HEK293 (cell line): ENCODE data around the gene JAKMIP1.

ENCODE experiments used
- CTCF ChIA-PET: fragments of 350-600 bp; formaldehyde crosslinking; extraction: SDS; loops from one replicate; lab custom pipeline; 2021; ENCODE audit warnings: antibody characterized with exemption; lab: Yijun Ruan, JAX
- POLR2A ChIA-PET: fragments of 300-600 bp; formaldehyde crosslinking; extraction: SDS; loops from one replicate; lab custom pipeline; 2020; ENCODE audit warnings: antibody characterized with exemption, inconsistent platforms; lab: Yijun Ruan, JAX
- H3K27ac ChIP-seq: fragments of 200-500 bp; sonication (Bioruptor generic); 2 replicates; pipeline ENCODE4 v1.5.1; 2014; ENCODE audit warnings: low read depth, low read length, control low read depth, inconsistent platforms; ENCODE audit errors: extremely low read depth
- H3K36me3 ChIP-seq, 2 experiments: fragments of 200-500 bp in 1 of 2; sonication (Bioruptor generic) in 1 of 2; 1 replicate in 1 of 2; 2 replicates in 1 of 2; pipeline ENCODE4 v1.5.1; 2014 to 2017; ENCODE audit warnings: inconsistent platforms in 2 of 2, low read length in 2 of 2; ENCODE audit not compliant: control insufficient read depth in 2 of 2, insufficient read depth in 1 of 2
- H3K4me1 ChIP-seq: fragments of 200-500 bp; sonication (Bioruptor generic); 2 replicates; pipeline ENCODE4 v1.5.1; 2014; ENCODE audit warnings: mild to moderate bottlenecking, low read length, inconsistent platforms; ENCODE audit not compliant: control insufficient read depth, insufficient read depth
- H3K4me3 ChIP-seq: 2 replicates; pipeline ENCODE4 v1.5.1; 2011; ENCODE audit warnings: low read depth, mild to moderate bottlenecking, control low read depth, low read length, moderate library complexity
- H3K9me3 ChIP-seq: fragments of 200-500 bp; sonication (Bioruptor generic); 2 replicates; pipeline ENCODE4 v1.5.1; 2014; ENCODE audit warnings: low read depth, low read length, inconsistent platforms; ENCODE audit not compliant: control insufficient read depth, insufficient read depth
- GLI4 ChIP-seq: fragments of 450-650 bp; formaldehyde crosslinking; IDR thresholded peaks from 2 replicates; pipeline ENCODE4 v1.5.1; 2016; ENCODE audit warnings: missing biosample characterization, missing genetic modification characterization
- KLF7 ChIP-seq: fragments of 450-650 bp; formaldehyde crosslinking; IDR thresholded peaks from 2 replicates; pipeline ENCODE4 v1.5.1; 2016; ENCODE audit warnings: missing biosample characterization, missing genetic modification characterization, borderline replicate concordance
- KLF8 ChIP-seq: fragments of 450-650 bp; formaldehyde crosslinking; IDR thresholded peaks from 2 replicates; pipeline ENCODE4 v1.5.1; 2016; ENCODE audit warnings: missing biosample characterization, missing genetic modification characterization
- MEIS1 ChIP-seq: sonication (generic); formaldehyde crosslinking; IDR thresholded peaks from 2 replicates; pipeline ENCODE4 v1.8.1; 2022; ENCODE audit warnings: missing genetic modification reagents, mild to moderate bottlenecking, borderline replicate concordance
- MZF1 ChIP-seq: fragments of 450-650 bp; formaldehyde crosslinking; IDR thresholded peaks from 2 replicates; pipeline ENCODE4 v1.5.1; 2017; ENCODE audit warnings: missing biosample characterization, missing genetic modification characterization, borderline replicate concordance
- SP2 ChIP-seq: fragments of 450-650 bp; formaldehyde crosslinking; IDR thresholded peaks from 2 replicates; pipeline ENCODE4 v1.5.1; 2016; ENCODE audit warnings: missing biosample characterization, missing genetic modification characterization
- TCF7L2 ChIP-seq: IDR thresholded peaks from 2 replicates; pipeline ENCODE4 v1.6.1; 2011; ENCODE audit warnings: low read depth, mild to moderate bottlenecking, inconsistent platforms, low read length, moderate library complexity, borderline replicate concordance
- ZBTB1 ChIP-seq: fragments of 450-650 bp; formaldehyde crosslinking; IDR thresholded peaks from 2 replicates; pipeline ENCODE4 v1.5.1; 2016; ENCODE audit warnings: missing biosample characterization, missing genetic modification characterization
- ZBTB20 ChIP-seq: fragments of 450-650 bp; formaldehyde crosslinking; IDR thresholded peaks from 2 replicates; pipeline ENCODE4 v1.5.1; 2016; ENCODE audit warnings: missing biosample characterization, missing genetic modification characterization
- ZBTB7A ChIP-seq: fragments of 450-650 bp; formaldehyde crosslinking; IDR thresholded peaks from 2 replicates; pipeline ENCODE4 v1.5.1; 2016; ENCODE audit warnings: low read depth, missing biosample characterization, missing genetic modification characterization
- ZNF121 ChIP-seq: fragments of 450-650 bp; formaldehyde crosslinking; IDR thresholded peaks from 2 replicates; pipeline ENCODE4 v1.5.1; 2016; ENCODE audit warnings: missing biosample characterization, missing genetic modification characterization
- ZNF175 ChIP-seq: fragments of 450-650 bp; formaldehyde crosslinking; IDR thresholded peaks from 2 replicates; pipeline ENCODE4 v1.5.1; 2016; ENCODE audit warnings: missing biosample characterization, missing genetic modification characterization
- ZNF248 ChIP-seq: fragments of 450-650 bp; formaldehyde crosslinking; IDR thresholded peaks from 2 replicates; pipeline ENCODE4 v1.5.1; 2017; ENCODE audit warnings: missing biosample characterization, missing genetic modification characterization
- ZNF341 ChIP-seq: fragments of 450-650 bp; formaldehyde crosslinking; IDR thresholded peaks from 2 replicates; pipeline ENCODE4; 2016; ENCODE audit warnings: low read depth, missing biosample characterization, missing genetic modification characterization
- ZNF37A ChIP-seq: fragments of 450-650 bp; IDR thresholded peaks from 2 replicates; pipeline ENCODE4 v1.5.1; 2018; ENCODE audit warnings: missing biosample characterization, missing genetic modification characterization
- ZNF426 ChIP-seq: fragments of 450-650 bp; formaldehyde crosslinking; IDR thresholded peaks from 2 replicates; pipeline ENCODE4 v1.5.1; 2017; ENCODE audit warnings: missing biosample characterization, missing genetic modification characterization, mild to moderate bottlenecking, inconsistent platforms, moderate library complexity
- ZNF529 ChIP-seq: fragments of 450-650 bp; formaldehyde crosslinking; IDR thresholded peaks from 2 replicates; pipeline ENCODE4 v1.5.1; 2017; ENCODE audit warnings: missing genetic modification characterization, missing biosample characterization; ENCODE audit not compliant: insufficient replicate concordance
- ZNF600 ChIP-seq: fragments of 450-650 bp; formaldehyde crosslinking; IDR thresholded peaks from 2 replicates; pipeline ENCODE4 v1.5.1; 2016; ENCODE audit warnings: missing biosample characterization, missing genetic modification characterization
- ZNF707 ChIP-seq: fragments of 450-650 bp; formaldehyde crosslinking; IDR thresholded peaks from 2 replicates; pipeline ENCODE4 v1.5.1; 2016; ENCODE audit warnings: missing biosample characterization, missing genetic modification characterization
- ZNF776 ChIP-seq: fragments of 450-650 bp; formaldehyde crosslinking; IDR thresholded peaks from 2 replicates; pipeline ENCODE4 v1.5.0; 2017; ENCODE audit warnings: missing biosample characterization, missing genetic modification characterization, borderline replicate concordance
- TF ChIP-seq, protein P1 (sequence below): fragments of 450-650 bp; formaldehyde crosslinking; IDR thresholded peaks from 2 replicates; pipeline ENCODE4; 2016; ENCODE audit warnings: missing biosample characterization, missing genetic modification characterization
- TF ChIP-seq, protein P2 (sequence below): fragments of 450-650 bp; formaldehyde crosslinking; IDR thresholded peaks from 2 replicates; pipeline ENCODE4 v1.5.1; 2016; ENCODE audit warnings: missing biosample characterization, missing genetic modification characterization
- TF ChIP-seq, protein P3 (sequence below): fragments of 450-650 bp; formaldehyde crosslinking; IDR thresholded peaks from 2 replicates; pipeline ENCODE4 v1.5.1; 2017; ENCODE audit warnings: missing biosample characterization, missing genetic modification characterization
- TF ChIP-seq, protein P4 (sequence below): fragments of 450-650 bp; formaldehyde crosslinking; IDR thresholded peaks from 2 replicates; pipeline ENCODE4 v1.5.1; 2016; ENCODE audit warnings: missing biosample characterization, missing genetic modification characterization
- TF ChIP-seq, protein P5 (sequence below): fragments of 450-650 bp; formaldehyde crosslinking; IDR thresholded peaks from 2 replicates; pipeline ENCODE4 v1.5.1; 2016; ENCODE audit warnings: missing biosample characterization, missing genetic modification characterization

The JAKMIP1 gene

DNA sequence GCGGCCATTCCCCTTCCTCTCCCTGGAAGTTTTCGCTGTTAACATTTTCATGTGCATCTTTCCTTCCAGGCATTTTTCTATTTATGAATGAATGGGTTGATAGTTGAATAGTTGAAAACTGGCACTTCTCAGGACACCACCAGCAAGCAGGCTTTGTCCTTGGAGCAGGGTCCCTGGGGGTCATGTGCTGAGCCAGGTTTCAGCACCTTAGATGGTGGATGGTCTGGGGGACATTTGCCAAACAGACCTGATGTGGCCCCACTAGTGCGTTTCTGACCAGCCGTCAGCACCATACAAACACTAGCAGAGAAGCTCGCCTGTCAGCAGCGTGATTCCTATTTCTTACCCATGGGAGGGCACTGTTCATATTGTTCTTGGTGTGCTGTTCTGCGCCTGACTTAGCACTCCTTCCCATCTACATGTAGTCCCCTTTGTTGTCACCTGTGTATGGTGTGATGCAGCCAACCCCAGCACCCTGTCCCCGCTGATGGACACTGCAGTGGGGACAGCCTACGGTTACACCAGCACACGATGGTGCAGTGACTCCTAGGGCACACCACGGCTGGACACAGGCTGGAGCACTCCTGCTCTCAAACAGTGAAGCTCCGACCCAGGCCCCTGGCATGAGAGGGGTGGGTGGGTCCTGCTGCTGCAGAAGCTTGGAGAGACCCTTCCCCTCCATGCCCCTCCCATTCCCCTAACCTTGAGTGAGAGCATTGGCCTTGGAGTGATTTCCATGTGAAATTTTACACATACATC lies 42.1 kb upstream of the JAKMIP1 start:
- CTCF ChIA-PET, result interaction anchor here (0.7 to 1.1 kb wide), 2 partner anchors 35 to 88 kb away, joined by 3 read pairs; no protein-coding TSS in a partner anchor
- POLR2A ChIA-PET, result no interaction called here

DNA sequence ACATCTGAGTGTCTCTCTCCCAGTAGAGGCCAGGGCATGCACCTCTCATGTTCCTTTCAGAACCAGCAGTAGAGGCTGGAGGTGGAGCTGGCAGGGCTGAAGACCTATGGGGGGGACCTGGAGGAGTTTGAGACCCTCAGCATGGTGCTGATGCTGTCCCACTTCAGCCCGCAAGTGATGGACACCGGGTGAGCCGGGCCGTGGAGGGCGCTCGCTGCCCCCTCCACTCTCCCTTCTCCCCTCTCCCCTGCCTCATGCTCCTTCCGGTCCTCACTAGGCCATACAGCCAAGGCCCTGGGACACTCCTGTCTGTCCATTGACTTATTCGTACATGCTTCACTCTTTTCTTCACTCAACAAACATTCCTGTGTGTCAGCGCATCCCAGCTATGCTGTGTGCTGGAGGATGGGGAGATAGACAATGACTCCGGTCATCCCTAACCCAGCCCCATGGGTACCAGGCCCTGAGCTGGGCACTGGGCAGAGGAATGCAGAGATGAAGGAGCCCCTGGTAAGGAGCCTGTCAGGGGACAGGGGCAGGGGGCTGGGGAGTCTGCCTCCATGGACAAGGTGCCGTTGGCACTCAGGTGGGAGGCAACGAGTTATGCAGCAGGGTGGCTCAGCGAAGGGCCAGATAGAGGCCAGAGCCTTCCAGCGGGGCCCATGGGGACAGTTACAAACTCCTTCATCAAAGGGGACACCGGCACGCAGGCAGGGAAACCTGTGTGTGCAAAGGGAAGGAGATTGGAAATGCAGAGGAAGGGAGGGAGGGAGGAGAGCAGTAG lies 40.9 kb upstream of the JAKMIP1 start:
- H3K4me1 ChIP-seq, result no peaks in the 10 kb centered on the region
- no peaks in the 10 kb centered on the region for H3K9me3 ChIP-seq
- H3K27ac ChIP-seq, result no peak overlapping the region
- ChIA-PET CTCF (interaction anchor here (0.7 kb wide), 2 partner anchors 36 to 65 kb away, joined by 3 read pairs; no protein-coding TSS in a partner anchor), POLR2A (no interaction called here)
- H3K4me3 ChIP-seq, result no peak overlapping the region
- H3K36me3 ChIP-seq, result no peaks in the 10 kb centered on the region
- TF ChIP-seq, protein P1, sequence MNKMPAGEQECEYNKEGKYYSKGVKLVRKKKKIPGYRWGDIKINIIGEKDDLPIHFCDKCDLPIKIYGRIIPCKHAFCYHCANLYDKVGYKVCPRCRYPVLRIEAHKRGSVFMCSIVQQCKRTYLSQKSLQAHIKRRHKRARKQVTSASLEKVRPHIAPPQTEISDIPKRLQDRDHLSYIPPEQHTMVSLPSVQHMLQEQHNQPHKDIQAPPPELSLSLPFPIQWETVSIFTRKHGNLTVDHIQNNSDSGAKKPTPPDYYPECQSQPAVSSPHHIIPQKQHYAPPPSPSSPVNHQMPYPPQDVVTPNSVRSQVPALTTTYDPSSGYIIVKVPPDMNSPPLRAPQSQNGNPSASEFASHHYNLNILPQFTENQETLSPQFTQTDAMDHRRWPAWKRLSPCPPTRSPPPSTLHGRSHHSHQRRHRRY (tag by site-specific recombination), result no peak
- no peak for TF ChIP-seq ZBTB20
- TF ChIP-seq ZNF121, result no peak
- TF ChIP-seq ZNF776 (tag by site-specific recombination), result no peak
- TF ChIP-seq ZNF529 (tag by site-specific recombination), result no peak
- TF ChIP-seq KLF7 (tag by site-specific recombination), result no peak
- TF ChIP-seq ZNF248 (tag by site-specific recombination), result no peak
- TF ChIP-seq, protein P2, sequence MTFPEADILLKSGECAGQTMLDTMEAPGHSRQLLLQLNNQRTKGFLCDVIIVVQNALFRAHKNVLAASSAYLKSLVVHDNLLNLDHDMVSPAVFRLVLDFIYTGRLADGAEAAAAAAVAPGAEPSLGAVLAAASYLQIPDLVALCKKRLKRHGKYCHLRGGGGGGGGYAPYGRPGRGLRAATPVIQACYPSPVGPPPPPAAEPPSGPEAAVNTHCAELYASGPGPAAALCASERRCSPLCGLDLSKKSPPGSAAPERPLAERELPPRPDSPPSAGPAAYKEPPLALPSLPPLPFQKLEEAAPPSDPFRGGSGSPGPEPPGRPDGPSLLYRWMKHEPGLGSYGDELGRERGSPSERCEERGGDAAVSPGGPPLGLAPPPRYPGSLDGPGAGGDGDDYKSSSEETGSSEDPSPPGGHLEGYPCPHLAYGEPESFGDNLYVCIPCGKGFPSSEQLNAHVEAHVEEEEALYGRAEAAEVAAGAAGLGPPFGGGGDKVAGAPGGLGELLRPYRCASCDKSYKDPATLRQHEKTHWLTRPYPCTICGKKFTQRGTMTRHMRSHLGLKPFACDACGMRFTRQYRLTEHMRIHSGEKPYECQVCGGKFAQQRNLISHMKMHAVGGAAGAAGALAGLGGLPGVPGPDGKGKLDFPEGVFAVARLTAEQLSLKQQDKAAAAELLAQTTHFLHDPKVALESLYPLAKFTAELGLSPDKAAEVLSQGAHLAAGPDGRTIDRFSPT (tag by site-specific recombination), result no peak
- no peak for TF ChIP-seq KLF8 (tag by site-specific recombination)
- no peak for TF ChIP-seq ZNF37A (tag by site-specific recombination)
- TF ChIP-seq, protein P3, sequence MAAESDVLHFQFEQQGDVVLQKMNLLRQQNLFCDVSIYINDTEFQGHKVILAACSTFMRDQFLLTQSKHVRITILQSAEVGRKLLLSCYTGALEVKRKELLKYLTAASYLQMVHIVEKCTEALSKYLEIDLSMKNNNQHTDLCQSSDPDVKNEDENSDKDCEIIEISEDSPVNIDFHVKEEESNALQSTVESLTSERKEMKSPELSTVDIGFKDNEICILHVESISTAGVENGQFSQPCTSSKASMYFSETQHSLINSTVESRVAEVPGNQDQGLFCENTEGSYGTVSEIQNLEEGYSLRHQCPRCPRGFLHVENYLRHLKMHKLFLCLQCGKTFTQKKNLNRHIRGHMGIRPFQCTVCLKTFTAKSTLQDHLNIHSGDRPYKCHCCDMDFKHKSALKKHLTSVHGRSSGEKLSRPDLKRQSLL, result no peak
- no peak for TF ChIP-seq SP2 (tag by site-specific recombination)
- no peak for TF ChIP-seq MZF1 (tag by site-specific recombination)
- no peak for TF ChIP-seq ZNF341 (tag by site-specific recombination)
- TF ChIP-seq TCF7L2, result no peak

More for the DNA sequence above, 42.1 kb upstream of the JAKMIP1 start:
- H3K4me1 ChIP-seq, result no peaks in the 10 kb centered on the region
- H3K27ac ChIP-seq, result no peak overlapping the region
- TF ChIP-seq ZBTB7A (tag by site-specific recombination) (no peak), ZNF600 (tag by site-specific recombination) (no peak), ZBTB1 (no peak), ZNF707 (no peak), GLI4 (tag by site-specific recombination) (no peak), ZNF175 (no peak), MEIS1 (CRISPR knock-in tag) (no peak), ZNF426 (tag by site-specific recombination) (no peak)
- TF ChIP-seq, protein P4, sequence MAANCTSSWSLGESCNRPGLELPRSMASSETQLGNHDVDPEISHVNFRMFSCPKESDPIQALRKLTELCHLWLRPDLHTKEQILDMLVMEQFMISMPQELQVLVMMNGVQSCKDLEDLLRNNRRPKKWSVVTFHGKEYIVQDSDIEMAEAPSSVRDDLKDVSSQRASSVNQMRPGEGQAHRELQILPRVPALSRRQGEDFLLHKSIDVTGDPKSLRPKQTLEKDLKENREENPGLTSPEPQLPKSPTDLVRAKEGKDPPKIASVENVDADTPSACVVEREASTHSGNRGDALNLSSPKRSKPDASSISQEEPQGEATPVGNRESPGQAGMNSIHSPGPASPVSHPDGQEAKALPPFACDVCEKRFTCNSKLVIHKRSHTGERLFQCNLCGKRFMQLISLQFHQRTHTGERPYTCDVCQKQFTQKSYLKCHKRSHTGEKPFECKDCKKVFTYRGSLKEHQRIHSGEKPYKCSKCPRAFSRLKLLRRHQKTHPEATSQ, result no peak
- TF ChIP-seq, protein P5, sequence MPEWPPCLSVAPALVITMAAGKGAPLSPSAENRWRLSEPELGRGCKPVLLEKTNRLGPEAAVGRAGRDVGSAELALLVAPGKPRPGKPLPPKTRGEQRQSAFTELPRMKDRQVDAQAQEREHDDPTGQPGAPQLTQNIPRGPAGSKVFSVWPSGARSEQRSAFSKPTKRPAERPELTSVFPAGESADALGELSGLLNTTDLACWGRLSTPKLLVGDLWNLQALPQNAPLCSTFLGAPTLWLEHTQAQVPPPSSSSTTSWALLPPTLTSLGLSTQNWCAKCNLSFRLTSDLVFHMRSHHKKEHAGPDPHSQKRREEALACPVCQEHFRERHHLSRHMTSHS (tag by site-specific recombination), result no peak
- TF ChIP-seq, all 188 proteins: peak for 0
- H3K4me3 ChIP-seq, result no peak overlapping the region
- no peaks in the 10 kb centered on the region for H3K9me3 ChIP-seq
- no peaks in the 10 kb centered on the region for H3K36me3 ChIP-seq
